Transverse colon (tissue), 4 donors: ENCODE results near the gene USP47. TPM values are rescaled to one million over a fixed set of nuclear protein-coding genes. Genes with fewer than 3 reads are reported as not detected.

ENCODE experiments used
- DNase-seq: peaks from one replicate; pipeline ENCODE4 v3.0.0-alpha.2; 2019
- H3K27ac ChIP-seq, 4 donors: fragments of 200-600 bp; sonication (generic); 2 replicates each; pipeline ENCODE4 v1.5.1; 2016 to 2018; ENCODE audit warnings: inconsistent platforms in 4 of 4
- H3K27me3 ChIP-seq: fragments of 200-600 bp; sonication (generic); 2 replicates; pipeline ENCODE4 v1.5.1; 2017; ENCODE audit warnings: inconsistent platforms
- H3K36me3 ChIP-seq, 4 donors: fragments of 200-600 bp; sonication (generic); 2 replicates each; pipeline ENCODE4 v1.5.1; 2017 to 2019; ENCODE audit warnings: inconsistent platforms in 4 of 4
- H3K4me1 ChIP-seq, 4 donors: fragments of 200-600 bp; sonication (generic); 2 replicates each; pipeline ENCODE4 v1.5.1; 2017 to 2020; ENCODE audit warnings: inconsistent platforms in 4 of 4
- H3K4me3 ChIP-seq, 4 donors: fragments of 200-600 bp; sonication (generic); 1 replicate in 1 of 4; 2 replicates in 3 of 4; pipeline versions ENCODE4 v1.5.1 to v1.6.1; 2017 to 2019; ENCODE audit warnings: inconsistent platforms in 4 of 4
- H3K9me3 ChIP-seq, 2 donors: fragments of 200-600 bp; sonication (generic); 2 replicates each; pipeline ENCODE4 v1.5.1; 2017 to 2019; ENCODE audit warnings: inconsistent platforms in 2 of 2
- CTCF ChIP-seq, 5 experiments: fragments of 200-600 bp in 3 of 5; fragments of 450-650 bp in 2 of 5; sonication (generic) in 3 of 5; IDR thresholded peaks; 1 replicate in 2 of 5; 2 replicates in 3 of 5; pipeline ENCODE4 v1.5.1; 2016 to 2017; ENCODE audit warnings: antibody characterized with exemption in 5 of 5, inconsistent platforms in 3 of 5, mild to moderate bottlenecking in 2 of 5, moderate library complexity in 1 of 5
- EP300 ChIP-seq: sonication (generic); formaldehyde crosslinking; IDR thresholded peaks from one replicate; pipeline ENCODE4 v1.6.1; 2017; ENCODE audit warnings: antibody characterized with exemption, low read depth
- POLR2A ChIP-seq: fragments of 450-650 bp; IDR thresholded peaks from one replicate; pipeline ENCODE4 v1.6.1; 2016; ENCODE audit warnings: antibody characterized with exemption, mild to moderate bottlenecking, moderate library complexity
- POLR2AphosphoS5 ChIP-seq, 3 donors: sonication (generic); formaldehyde crosslinking; IDR thresholded peaks; one replicate each; pipeline ENCODE4 v1.6.1; 2016; ENCODE audit warnings: antibody characterized with exemption in 3 of 3
- WGBS, 2 donors: methylation state at CpG; one replicate each; pipeline ENCODE4 v1.1.5; 2018; ENCODE audit warnings: low coverage in 1 of 2; 5-methylcytosine and 5-hydroxymethylcytosine counted together
- in situ Hi-C, 4 donors: fragments of 200-750 bp; cut with MboI; loops; one replicate each; pipeline versions ENCODE4 v1.15.0 to v1.15.1; 2017; ENCODE audit warnings: low sequenced_read_pairs in 3 of 4, low pct_ligation_motif_present in 1 of 4, low pct_unique_long_range_greater_than_20kb in 1 of 4
- intact Hi-C: fragments of 100-400 bp; cut with DNase I; formaldehyde crosslinking; loops from one replicate; pipeline ENCODE4 v1.15.1; 2023; ENCODE audit warnings: low total_unique reads
- total RNA-seq, 4 donors: library from RNA; depleted of rRNA; stranded (reverse); fragments of >200 nt; gene quantifications; one replicate each; pipeline ENCODE4 v1.1.0, GENCODE V29; 2016

The USP47 gene
- total RNA-seq, 4 donors from 2014 or later = 42.6 to 85.1 (median 57.3) TPM

GRCh38 chr11:11959601-11960000 lies 117.8 kb downstream of the USP47 start:
- Histone ChIP-seq H3K9me3 (no peaks in the 10 kb centered on the region), H3K4me1 (no peaks in the 10 kb centered on the region), H3K27me3 (no peaks in the 10 kb centered on the region), H3K4me3 (no peak overlapping the region), H3K36me3 (peaks cover 0 to 20% (median 9%) of the 10 kb centered on the region in 4 donors), H3K27ac (no peak overlapping the region)
- in situ Hi-C loops = no loop called here
- intact Hi-C loops = loop anchor here (10.0 kb wide), 1 partner anchor 55 kb away; no protein-coding TSS in a partner anchor
- DNase-seq = no peak
- TF ChIP-seq CTCF (IDR thresholded peaks at IDR 0.05) (no peak), POLR2AphosphoS5 (IDR thresholded peaks at IDR 0.05) (no peak)

DNA sequence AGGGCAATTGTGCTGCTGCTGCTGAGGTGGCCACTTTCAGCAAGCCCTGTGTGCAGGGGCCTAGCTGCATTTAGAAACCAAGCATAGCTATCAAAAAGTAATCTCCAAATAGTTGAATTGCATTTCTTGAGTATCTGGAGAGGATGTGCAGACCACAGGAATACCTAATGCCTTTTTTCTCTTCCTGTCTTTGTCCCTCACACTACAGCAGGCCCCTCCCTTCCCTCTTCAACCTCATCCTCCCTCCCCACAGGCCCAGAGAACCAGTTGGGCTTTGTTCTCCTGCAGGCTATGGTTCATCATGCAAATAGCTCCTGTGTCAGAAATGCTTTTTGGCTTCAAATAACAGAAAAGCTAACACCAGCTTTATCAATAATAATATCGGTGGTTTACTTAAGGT lies 118.9 kb downstream of the USP47 start:
- 78 to 80% methylated on average over 1 of the region's 1 CpG for WGBS, 2 donors
- Histone ChIP-seq H3K27me3 (no peaks in the 10 kb centered on the region), H3K4me3 (no peak overlapping the region), H3K4me1 (no peaks in the 10 kb centered on the region), H3K9me3 (no peaks in the 10 kb centered on the region), H3K27ac (no peak overlapping the region), H3K36me3 (peaks cover 0 to 9% (median 4%) of the 10 kb centered on the region in 4 donors)
- in situ Hi-C loops (no loop called here), intact Hi-C loops (no loop called here)
- no peak for TF ChIP-seq POLR2AphosphoS5 (IDR thresholded peaks at IDR 0.05)
- TF ChIP-seq CTCF (IDR thresholded peaks at IDR 0.05) = no peak
- TF ChIP-seq POLR2A = no peak
- TF ChIP-seq EP300 = no peak
- DNase-seq = no peak

DNA sequence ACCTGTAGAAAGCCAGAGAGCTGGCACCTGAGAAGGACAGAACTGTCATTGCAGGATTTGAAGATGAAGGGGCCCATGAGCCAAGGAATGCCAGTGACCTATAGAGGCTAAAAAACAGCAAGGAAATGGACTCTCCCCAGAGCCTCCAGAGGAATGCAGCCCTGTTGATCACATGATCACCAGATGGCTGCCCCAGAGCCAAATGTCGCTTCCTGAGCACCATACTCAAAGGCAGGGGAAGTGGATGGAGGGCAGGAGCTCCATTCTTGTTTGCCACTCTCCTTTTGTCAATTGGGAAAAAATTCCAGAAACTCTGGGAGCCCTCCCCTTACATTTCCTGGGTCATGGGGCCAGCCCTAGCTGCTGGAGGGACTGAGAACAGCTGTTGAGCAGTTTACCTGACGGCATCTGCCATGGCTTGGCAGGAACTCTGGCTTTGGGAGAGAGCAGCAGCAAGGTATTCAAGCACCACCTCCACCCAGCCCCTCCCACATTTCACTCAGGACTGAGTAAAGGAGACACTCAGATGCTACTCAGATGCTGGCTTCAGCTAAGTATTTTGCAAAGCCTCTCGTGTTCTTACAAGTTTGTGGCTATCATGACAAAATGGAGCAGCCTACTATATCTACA lies 119.7 kb downstream of the USP47 start:
- no peak for TF ChIP-seq POLR2A
- no peak for TF ChIP-seq EP300
- TF ChIP-seq POLR2AphosphoS5 (IDR thresholded peaks at IDR 0.05) = no peak
- no peak for TF ChIP-seq CTCF (IDR thresholded peaks at IDR 0.05)
- intact Hi-C loops = no loop called here
- in situ Hi-C loops = no loop called here
- Histone ChIP-seq H3K9me3 (no peaks in the 10 kb centered on the region), H3K27me3 (no peaks in the 10 kb centered on the region), H3K4me3 (no peak overlapping the region), H3K27ac (no peak overlapping the region), H3K36me3 (peaks cover 0 to under 1% (median 0%) of the 10 kb centered on the region in 4 donors), H3K4me1 (peaks cover 0 to under 1% (median 0%) of the 10 kb centered on the region in 4 donors)
- WGBS, 2 donors = 90 to 100% methylated on average over 1 to 3 of the region's 3 CpGs
- no peak for DNase-seq

GRCh38 chr11:11963067-11963466 lies 121.3 kb downstream of the USP47 start:
- H3K4me3 ChIP-seq = no peak overlapping the region

More at GRCh38 chr11:11963067-11963466, 121.3 kb downstream of the USP47 start:
- Histone ChIP-seq H3K4me1 (peaks cover 0 to 3% (median 0%) of the 10 kb centered on the region in 4 donors), H3K9me3 (no peaks in the 10 kb centered on the region), H3K36me3 (no peaks in the 10 kb centered on the region), H3K27me3 (no peaks in the 10 kb centered on the region), H3K27ac (no peak overlapping the region)
- intact Hi-C loops (no loop called here), in situ Hi-C loops (no loop called here)
- WGBS, 2 donors = 79% methylated on average over 7 of the region's 7 CpGs
- no peak for TF ChIP-seq POLR2A
- TF ChIP-seq CTCF (IDR thresholded peaks at IDR 0.05) = no peak
- no peak for TF ChIP-seq POLR2AphosphoS5 (IDR thresholded peaks at IDR 0.05)
- TF ChIP-seq EP300 = no peak
- no peak for DNase-seq
